ENCODE results near the gene PMM2. TPM values are rescaled to one million over a fixed set of nuclear protein-coding genes. Genes with fewer than 3 reads are reported as not detected.
"Not testable (repeated sequence)": the region's sequence is repeated elsewhere in the genome, so short reads cannot be mapped to it uniquely, and the experiment has no call there.

PMM2 gene
- total RNA-seq, 3 donors from 2014 or later = 46.4 to 77.9 (median 74.9) TPM

GRCh38 chr16:8867216-8867931 lies 69.7 kb downstream of the PMM2 start:
- TF ChIP-seq CTCF (IDR thresholded peaks at IDR 0.05) = no peak

GRCh38 chr16:8867932-8868415 lies 70.3 kb downstream of the PMM2 start:
- intact Hi-C loops (cut with DNase I, micrococcal nuclease) = no loop called here
- Histone ChIP-seq H3K9me3 (no peaks in the 10 kb centered on the region), H3K36me3 (ENCODE audit: low read depth) (no peaks in the 10 kb centered on the region), H3K4me3 (peak overlapping the region; percentile 36), H3K4me1 (ENCODE audit: low read depth) (peaks cover 53% of the 10 kb centered on the region)
- peak in 1 of 3 donors; percentile 43 for DNase-seq
- TF ChIP-seq CTCF (IDR thresholded peaks at IDR 0.05) = no peak
- ATAC-seq = no peak

More at GRCh38 chr16:8867216-8867931, 69.7 kb downstream of the PMM2 start:
- intact Hi-C loops (cut with DNase I, micrococcal nuclease) = no loop called here
- Histone ChIP-seq H3K4me3 (no peak overlapping the region), H3K4me1 (ENCODE audit: low read depth) (peaks cover 53% of the 10 kb centered on the region), H3K9me3 (no peaks in the 10 kb centered on the region), H3K36me3 (ENCODE audit: low read depth) (no peaks in the 10 kb centered on the region)
- DNase-seq (peak; percentile 81 to 82 (median 81)), ATAC-seq (no peak)

GRCh38 chr16:8868416-8869211 lies 71.0 kb downstream of the PMM2 start, which contains the start of gene CARHSP1:
TSS of gene CARHSP1 (minus strand) at chr16:8869006. CDS start at chr16:8859328, 9,678 bp downstream.
- no peaks in the 10 kb centered on the region for H3K36me3 ChIP-seq (ENCODE audit: low read depth)
- ATAC-seq = peak; percentile 87
- H3K4me1 ChIP-seq (ENCODE audit: low read depth) = peaks cover 48% of the 10 kb centered on the region
- H3K4me3 ChIP-seq = peak within 1 kb of the TSS; percentile 36
- no peak for TF ChIP-seq CTCF (IDR thresholded peaks at IDR 0.05)
- intact Hi-C loops (cut with DNase I, micrococcal nuclease) = no loop called here
- no peaks in the 10 kb centered on the region for H3K9me3 ChIP-seq
- peak; percentile 87 to 93 (median 89) for DNase-seq

DNA sequence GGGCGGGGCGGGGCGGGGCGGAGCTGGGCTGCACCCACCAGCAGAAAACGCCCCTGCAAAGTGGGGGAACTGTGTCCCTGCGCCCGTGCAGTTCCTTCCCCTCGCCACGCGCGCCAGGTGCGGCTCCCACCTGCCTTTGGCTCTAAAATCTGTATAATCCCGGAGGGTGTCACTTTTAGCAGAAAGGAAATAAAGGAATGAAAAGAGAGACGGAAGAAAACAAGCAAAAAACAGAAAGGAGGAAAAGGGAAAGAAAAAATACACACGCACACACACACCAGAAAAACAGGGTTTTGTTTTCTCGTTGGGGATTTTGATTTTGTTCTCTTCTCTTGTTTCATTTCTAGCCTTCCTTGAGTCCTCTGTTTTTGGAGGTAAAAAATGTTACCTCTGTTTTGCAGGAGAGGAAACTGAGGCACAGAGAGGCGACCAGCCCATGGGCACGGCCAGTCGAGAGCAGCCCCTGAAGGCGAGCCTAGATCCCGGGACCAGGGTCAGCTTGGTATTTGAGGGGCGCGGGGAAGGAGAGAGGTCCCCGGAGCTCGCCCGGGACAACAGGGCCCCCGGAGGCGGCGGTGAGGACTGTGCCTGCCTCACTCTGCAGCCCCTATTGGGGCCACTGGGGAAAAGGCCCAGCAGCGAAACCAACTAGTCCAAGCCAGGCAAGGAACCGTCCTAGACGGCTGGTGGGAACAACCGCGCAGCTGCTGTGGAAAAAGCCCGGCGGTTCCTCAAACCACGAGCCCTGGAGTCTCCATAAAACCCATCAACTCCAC lies 71.8 kb downstream of the PMM2 start:
- Histone ChIP-seq H3K4me3 (no peak overlapping the region), H3K4me1 (ENCODE audit: low read depth) (peaks cover 40% of the 10 kb centered on the region), H3K9me3 (no peaks in the 10 kb centered on the region), H3K36me3 (ENCODE audit: low read depth) (no peaks in the 10 kb centered on the region)
- no peak for TF ChIP-seq CTCF (IDR thresholded peaks at IDR 0.05)
- intact Hi-C loops (cut with DNase I, micrococcal nuclease) = no loop called here
- no peak for ATAC-seq
- peak in 2 of 3 donors; percentile 59 to 69 for DNase-seq

DNA sequence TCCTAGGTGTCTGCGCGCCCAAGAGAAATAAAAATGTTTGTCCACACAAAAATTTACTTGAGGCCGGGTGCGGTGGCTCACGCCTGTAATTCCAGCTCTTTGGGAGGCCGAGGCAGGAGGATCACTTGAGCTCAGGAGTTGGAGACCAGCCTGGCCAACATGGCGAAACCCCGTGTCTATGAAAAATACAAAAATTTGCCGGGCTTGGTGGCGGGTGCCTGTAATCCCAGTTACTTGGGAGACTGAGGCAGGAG lies 72.3 kb downstream of the PMM2 start:
- ATAC-seq; DNase-seq; intact Hi-C loops (cut with DNase I, micrococcal nuclease); H3K4me3 ChIP-seq; H3K36me3 ChIP-seq (ENCODE audit: low read depth); H3K9me3 ChIP-seq: not testable (repeated sequence)
- H3K4me1 ChIP-seq (ENCODE audit: low read depth) = peaks cover 35% of the 10 kb centered on the region
